Thymus (tissue), 11 donors: Measurements from ENCODE around the gene THAP11. TPM values are rescaled to one million over a fixed set of nuclear protein-coding genes. Genes with fewer than 3 reads are reported as not detected.

ENCODE experiments used
- DNase-seq, 9 donors: peaks; one replicate each; pipeline ENCODE4 v3.0.0-alpha.2; 2013; ENCODE audit warnings: low spot score in 9 of 9, low read depth in 6 of 9, missing footprints in 1 of 9
- H3K27ac ChIP-seq, 2 donors: one replicate each; pipeline ENCODE4 v1.5.1; 2013; ENCODE audit warnings: control low read depth in 1 of 2, low read depth in 1 of 2, low read length in 1 of 2, mild to moderate bottlenecking in 1 of 2, moderate library complexity in 1 of 2
- H3K27me3 ChIP-seq, 2 donors: one replicate each; pipeline ENCODE4 v1.5.1; 2013; ENCODE audit warnings: low read length in 1 of 2; ENCODE audit not compliant: control insufficient read depth in 2 of 2, insufficient read depth in 1 of 2
- H3K36me3 ChIP-seq, 2 donors: one replicate each; pipeline ENCODE4 v1.5.1; 2013; ENCODE audit warnings: low read length in 1 of 2, mild to moderate bottlenecking in 1 of 2, moderate library complexity in 1 of 2; ENCODE audit not compliant: control insufficient read depth in 2 of 2, insufficient read depth in 2 of 2
- H3K4me1 ChIP-seq, 2 donors: one replicate each; pipeline ENCODE4 v1.5.1; 2013; ENCODE audit warnings: low read length in 2 of 2; ENCODE audit not compliant: control insufficient read depth in 2 of 2, insufficient read depth in 2 of 2
- H3K4me3 ChIP-seq, 2 donors: one replicate each; pipeline ENCODE4 v1.5.1; 2013; ENCODE audit warnings: low read length in 2 of 2, control low read depth in 1 of 2, mild to moderate bottlenecking in 1 of 2
- H3K9me3 ChIP-seq, 2 donors: one replicate each; pipeline ENCODE4 v1.5.1; 2013; ENCODE audit warnings: low read length in 1 of 2, mild to moderate bottlenecking in 1 of 2; ENCODE audit not compliant: control insufficient read depth in 2 of 2, insufficient read depth in 1 of 2
- WGBS: extraction: QIAGEN DNeasy Blood & Tissue Kit; methylation state at CpG from one replicate; pipeline ENCODE4 v1.1.7; 2013; 5-methylcytosine and 5-hydroxymethylcytosine counted together
- polyA plus RNA-seq: library from polyadenylated mRNA; stranded (reverse); fragments of 200-250 nt; gene quantifications from one replicate; pipeline ENCODE4 v1.2.3, GENCODE V29; 2013
- total RNA-seq: library from RNA; stranded (reverse); fragments of 120-200 nt; gene quantifications from one replicate; pipeline ENCODE4 v1.2.4, GENCODE V29; 2013
- donor health status: healthy.

The THAP11 gene
- total and polyA plus RNA-seq, 2 donors = 25.7 to 38.2 TPM

DNA sequence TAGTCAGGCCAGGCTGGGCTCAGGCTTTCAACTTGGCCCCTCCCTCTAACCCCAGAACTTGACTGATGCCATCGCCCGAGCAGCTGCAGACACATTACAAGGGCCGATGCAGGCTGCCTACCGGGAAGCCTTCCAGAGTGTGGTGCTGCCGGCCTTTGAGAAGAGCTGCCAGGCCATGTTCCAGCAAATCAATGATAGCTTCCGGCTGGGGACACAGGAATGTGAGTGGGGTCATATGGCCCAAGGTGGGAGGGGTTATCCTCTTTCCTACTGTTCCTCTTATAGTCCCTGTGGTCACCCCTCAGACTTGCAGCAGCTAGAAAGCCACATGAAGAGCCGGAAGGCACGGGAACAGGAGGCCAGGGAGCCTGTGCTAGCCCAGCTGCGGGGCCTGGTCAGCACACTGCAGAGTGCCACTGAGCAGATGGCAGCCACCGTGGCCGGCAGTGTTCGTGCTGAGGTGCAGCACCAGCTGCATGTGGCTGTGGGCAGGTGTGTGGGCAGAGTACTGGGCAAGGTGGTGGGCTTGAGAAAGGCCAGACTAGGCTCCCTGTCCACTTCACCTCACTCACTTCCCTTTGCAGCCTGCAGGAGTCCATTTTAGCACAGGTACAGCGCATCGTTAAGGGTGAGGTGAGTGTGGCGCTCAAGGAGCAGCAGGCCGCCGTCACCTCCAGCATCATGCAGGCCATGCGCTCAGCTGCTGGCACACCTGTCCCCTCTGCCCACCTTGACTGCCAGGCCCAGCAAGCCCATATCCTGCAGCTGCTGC, 40.4 kb downstream of the THAP11 start:
- Histone ChIP-seq H3K4me3 (no peak overlapping the region), H3K27ac (no peak overlapping the region), H3K9me3 (peaks cover 0 to 7% of the 10 kb centered on the region in 2 donors), H3K36me3 (peaks cover 92 to 94% of the 10 kb centered on the region in 2 donors), H3K27me3 (no peaks in the 10 kb centered on the region), H3K4me1 (no peaks in the 10 kb centered on the region)
- DNase-seq = no peak
- WGBS = 96% methylated on average over 18 of the region's 18 CpGs

DNA sequence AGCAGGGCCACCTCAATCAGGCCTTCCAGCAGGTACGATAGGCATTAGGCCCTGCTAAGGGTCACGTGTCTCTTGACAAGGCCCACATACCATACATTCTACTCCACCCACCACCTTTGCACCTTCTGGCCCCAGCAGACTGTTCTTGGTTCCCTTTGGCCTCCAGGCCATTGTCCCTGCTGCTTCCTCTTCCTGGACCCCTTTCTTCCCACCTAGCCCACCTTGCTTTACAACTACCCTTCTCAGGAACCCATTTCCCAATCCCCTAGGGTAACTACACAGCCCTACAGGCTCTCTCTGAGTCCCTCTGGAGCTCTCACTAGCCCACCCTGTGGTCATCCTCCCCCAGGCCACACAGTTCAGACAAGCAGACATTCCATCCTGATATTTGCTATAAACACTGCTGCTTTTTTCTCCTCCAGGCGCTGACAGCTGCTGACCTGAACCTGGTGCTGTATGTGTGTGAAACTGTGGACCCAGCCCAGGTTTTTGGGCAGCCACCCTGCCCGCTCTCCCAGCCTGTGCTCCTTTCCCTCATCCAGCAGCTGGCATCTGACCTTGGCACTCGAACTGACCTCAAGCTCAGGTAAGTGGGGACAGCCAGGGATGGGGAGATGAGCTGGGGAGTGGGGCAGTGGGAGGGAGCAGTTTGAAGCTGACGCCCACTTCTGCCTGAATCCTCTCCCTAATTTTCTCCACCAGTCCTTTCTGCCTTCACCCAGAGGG, 41.2 kb downstream of the THAP11 start:
- no peak for DNase-seq
- peaks cover 85 to 86% of the 10 kb centered on the region in 2 donors for H3K36me3 ChIP-seq
- H3K4me3 ChIP-seq = no peak overlapping the region
- H3K27ac ChIP-seq = no peak overlapping the region
- 92% methylated on average over 6 of the region's 6 CpGs for WGBS
- H3K4me1 ChIP-seq = no peaks in the 10 kb centered on the region
- no peaks in the 10 kb centered on the region for H3K27me3 ChIP-seq
- H3K9me3 ChIP-seq = peaks cover 0 to 5% of the 10 kb centered on the region in 2 donors

DNA sequence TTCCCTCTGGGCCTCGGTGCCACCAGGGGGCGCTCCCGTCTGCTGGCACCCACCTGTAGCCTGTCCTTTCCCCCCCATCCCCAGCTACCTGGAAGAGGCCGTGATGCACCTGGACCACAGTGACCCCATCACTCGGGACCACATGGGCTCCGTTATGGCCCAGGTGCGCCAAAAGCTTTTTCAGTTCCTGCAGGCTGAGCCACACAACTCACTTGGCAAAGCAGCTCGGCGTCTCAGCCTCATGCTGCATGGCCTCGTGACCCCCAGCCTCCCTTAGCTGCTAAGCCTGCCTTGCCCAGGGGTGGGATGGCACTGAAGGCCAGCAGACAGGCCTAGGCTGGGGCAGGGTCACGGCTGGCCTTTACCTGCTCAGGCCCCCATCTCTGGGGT, 41.7 kb downstream of the THAP11 start:
- Histone ChIP-seq H3K4me3 (no peak overlapping the region), H3K27ac (no peak overlapping the region), H3K4me1 (no peaks in the 10 kb centered on the region), H3K36me3 (peaks cover 79 to 81% of the 10 kb centered on the region in 2 donors), H3K9me3 (peaks cover 0 to 5% of the 10 kb centered on the region in 2 donors), H3K27me3 (no peaks in the 10 kb centered on the region)
- 72% methylated on average over 11 of the region's 11 CpGs for WGBS
- peak in 3 of 9 donors; percentile 59 to 73 (median 66) for DNase-seq

DNA sequence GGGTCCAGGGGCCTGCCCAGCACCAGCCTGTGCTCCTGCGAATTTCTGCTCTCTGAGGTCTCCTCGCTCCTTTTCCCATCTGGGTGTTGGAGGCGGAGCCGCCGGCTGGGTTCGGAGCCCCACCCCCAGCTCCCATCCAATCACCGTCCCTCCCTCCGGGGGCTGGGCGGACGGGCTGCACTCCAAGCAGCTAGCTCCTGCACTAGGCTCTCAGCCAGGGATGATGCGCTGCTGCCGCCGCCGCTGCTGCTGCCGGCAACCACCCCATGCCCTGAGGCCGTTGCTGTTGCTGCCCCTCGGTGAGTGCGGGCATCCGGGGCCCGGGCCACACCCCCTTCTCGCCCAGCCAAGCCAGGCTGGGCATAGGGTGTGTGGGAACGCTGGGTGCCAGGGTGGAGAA, 42.6 kb downstream of the THAP11 start, which contains the start of gene NRN1L:
Gene NRN1L, plus strand, starts transcription at position 202 of the 400 bp plus-strand sequence. Its CDS starts 19 bp downstream, at position 221.
- Histone ChIP-seq H3K27ac (no peak within 1 kb of the TSS), H3K27me3 (no peaks in the 10 kb centered on the region), H3K9me3 (peaks cover 0 to 1% of the 10 kb centered on the region in 2 donors), H3K36me3 (peaks cover 71 to 72% of the 10 kb centered on the region in 2 donors), H3K4me1 (no peaks in the 10 kb centered on the region), H3K4me3 (no peak within 1 kb of the TSS)
- DNase-seq = no peak
- WGBS = 90% methylated on average over 22 of the region's 22 CpGs

DNA sequence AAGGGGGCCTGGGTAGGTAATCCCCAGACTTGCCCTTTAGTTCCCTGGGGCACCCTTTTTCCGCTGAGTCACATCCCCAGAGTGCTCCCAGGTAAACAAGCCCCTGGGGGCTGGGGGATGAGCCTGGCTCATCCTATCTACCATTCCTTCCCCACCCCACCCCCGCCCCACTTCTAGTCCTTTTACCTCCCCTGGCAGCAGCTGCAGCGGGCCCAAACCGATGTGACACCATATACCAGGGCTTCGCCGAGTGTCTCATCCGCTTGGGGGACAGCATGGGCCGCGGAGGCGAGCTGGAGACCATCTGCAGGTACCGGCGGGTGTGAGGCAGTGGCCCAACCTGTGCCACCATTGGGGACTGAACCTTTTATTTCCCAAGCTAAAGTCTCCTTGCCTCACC, 43.4 kb downstream of the THAP11 start:
- H3K9me3 ChIP-seq = no peaks in the 10 kb centered on the region
- no peak overlapping the region for H3K4me3 ChIP-seq
- H3K27me3 ChIP-seq = no peaks in the 10 kb centered on the region
- WGBS = 97% methylated on average over 12 of the region's 12 CpGs
- H3K27ac ChIP-seq = no peak overlapping the region
- DNase-seq = no peak
- H3K36me3 ChIP-seq = peaks cover 62 to 64% of the 10 kb centered on the region in 2 donors
- no peaks in the 10 kb centered on the region for H3K4me1 ChIP-seq

DNA sequence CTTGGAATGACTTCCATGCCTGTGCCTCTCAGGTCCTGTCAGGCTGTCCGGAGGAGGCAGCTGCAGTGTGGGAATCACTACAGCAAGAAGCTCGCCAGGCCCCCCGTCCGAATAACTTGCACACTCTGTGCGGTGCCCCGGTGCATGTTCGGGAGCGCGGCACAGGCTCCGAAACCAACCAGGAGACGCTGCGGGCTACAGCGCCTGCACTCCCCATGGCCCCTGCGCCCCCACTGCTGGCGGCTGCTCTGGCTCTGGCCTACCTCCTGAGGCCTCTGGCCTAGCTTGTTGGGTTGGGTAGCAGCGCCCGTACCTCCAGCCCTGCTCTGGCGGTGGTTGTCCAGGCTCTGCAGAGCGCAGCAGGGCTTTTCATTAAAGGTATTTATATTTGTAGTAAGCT, 43.9 kb downstream of the THAP11 start:
- H3K4me3 ChIP-seq = no peak overlapping the region
- no peaks in the 10 kb centered on the region for H3K27me3 ChIP-seq
- no peaks in the 10 kb centered on the region for H3K9me3 ChIP-seq
- WGBS = 99% methylated on average over 19 of the region's 19 CpGs
- no peak overlapping the region for H3K27ac ChIP-seq
- no peaks in the 10 kb centered on the region for H3K4me1 ChIP-seq
- peaks cover 58 to 59% of the 10 kb centered on the region in 2 donors for H3K36me3 ChIP-seq
- no peak for DNase-seq

DNA sequence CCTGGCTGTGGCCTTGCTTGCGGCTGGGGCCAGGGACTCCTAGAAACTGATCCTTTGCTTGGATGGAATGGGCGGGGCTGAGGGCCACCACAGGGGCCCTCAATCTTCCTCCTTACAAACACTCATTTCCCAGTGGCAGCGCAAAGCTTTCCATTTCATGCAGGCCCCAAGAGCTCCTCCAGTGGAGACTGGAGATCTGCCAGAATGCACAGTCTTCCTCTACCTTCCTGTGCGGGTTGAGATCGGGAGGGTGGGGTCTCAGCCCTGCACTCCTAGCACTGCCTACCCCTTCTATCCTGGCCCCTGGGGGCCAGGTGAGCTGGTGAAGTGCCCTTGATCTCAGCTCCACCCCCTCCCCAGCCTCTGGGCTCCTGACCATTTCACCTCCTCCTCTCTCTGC, 44.3 kb downstream of the THAP11 start:
- no peaks in the 10 kb centered on the region for H3K4me1 ChIP-seq
- no peak for DNase-seq
- 97% methylated on average over 5 of the region's 5 CpGs for WGBS
- no peak overlapping the region for H3K4me3 ChIP-seq
- H3K36me3 ChIP-seq = peaks cover 54 to 55% of the 10 kb centered on the region in 2 donors
- H3K27me3 ChIP-seq = no peaks in the 10 kb centered on the region
- H3K9me3 ChIP-seq = no peaks in the 10 kb centered on the region
- peak overlapping the region in 1 of 2 donors; percentile 8 for H3K27ac ChIP-seq

DNA sequence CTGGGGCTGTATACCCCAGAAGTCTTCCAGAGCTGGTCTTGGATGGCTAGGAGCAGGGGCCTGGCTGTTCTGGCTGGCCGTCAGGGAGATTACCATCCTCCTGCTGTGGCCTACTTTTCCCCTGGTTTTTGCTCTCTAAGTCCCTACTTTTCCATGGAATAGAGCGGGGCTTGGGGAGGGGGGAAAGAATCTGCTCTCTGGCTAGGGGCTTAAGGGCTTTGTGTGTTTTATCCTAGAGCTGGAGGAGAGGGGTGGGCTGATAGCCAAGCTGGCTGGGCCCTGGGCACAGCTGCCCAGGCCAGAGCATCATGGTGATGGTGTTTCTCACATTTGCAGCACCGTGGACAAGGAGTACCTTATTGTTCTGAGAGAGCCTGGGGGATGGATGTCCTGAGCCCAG, 46.2 kb downstream of the THAP11 start:
- WGBS = 96% methylated on average over 3 of the region's 3 CpGs
- H3K9me3 ChIP-seq = no peaks in the 10 kb centered on the region
- no peak overlapping the region for H3K27ac ChIP-seq

DNA sequence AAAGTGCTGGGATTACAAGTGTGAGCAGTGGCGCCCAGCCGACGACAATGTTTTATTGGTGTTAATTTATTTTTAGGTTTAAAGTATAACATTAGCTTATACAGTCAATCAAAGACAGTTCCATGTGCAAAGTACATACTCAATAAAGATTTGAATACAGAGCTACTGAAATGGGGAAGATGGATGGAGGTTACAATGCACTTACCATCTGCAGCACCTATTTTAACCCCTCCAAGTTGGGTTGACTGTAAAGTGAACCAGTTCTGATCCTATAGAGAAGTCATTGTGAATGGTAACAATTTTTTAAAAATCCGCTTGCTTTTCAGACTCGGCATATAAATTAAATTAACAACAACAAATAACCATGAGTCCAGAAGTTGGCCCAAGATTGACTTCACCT, 50.3 kb downstream of the THAP11 start:
- no peak overlapping the region for H3K27ac ChIP-seq
- no peak for DNase-seq

More for the DNA sequence above, 46.2 kb downstream of the THAP11 start:
- no peak overlapping the region for H3K4me3 ChIP-seq
- no peak for DNase-seq
- no peaks in the 10 kb centered on the region for H3K4me1 ChIP-seq
- peaks cover 35 to 36% of the 10 kb centered on the region in 2 donors for H3K36me3 ChIP-seq
- no peaks in the 10 kb centered on the region for H3K27me3 ChIP-seq

More for the DNA sequence above, 50.3 kb downstream of the THAP11 start:
- WGBS = 87% methylated on average over 5 of the region's 5 CpGs
- Histone ChIP-seq H3K27me3 (no peaks in the 10 kb centered on the region), H3K9me3 (no peaks in the 10 kb centered on the region), H3K36me3 (peaks cover 2 to 5% of the 10 kb centered on the region in 2 donors), H3K4me1 (peaks cover 11 to 13% of the 10 kb centered on the region in 2 donors), H3K4me3 (peak overlapping the region; percentile 89 to 100)
